Epithelial cell of esophagus (primary cell): ENCODE measurements around the gene KRTAP5-3.
"Not testable (repeated sequence)": the region's sequence is repeated elsewhere in the genome, so short reads cannot be mapped to it uniquely, and the experiment has no call there.

Experiments used
- DNase-seq: peaks from one replicate; pipeline ENCODE4 v3.0.0; 2010; ENCODE audit warnings: low read depth
- H3K4me3 ChIP-seq: 2 replicates; pipeline ENCODE4 v1.5.1; 2011; ENCODE audit warnings: mild to moderate bottlenecking, low read length, control low read depth
- CTCF ChIP-seq: IDR thresholded peaks from 2 replicates; pipeline ENCODE4 v1.5.1; 2011; ENCODE audit warnings: low read depth, mild to moderate bottlenecking, low read length, control low read depth, inconsistent platforms; ENCODE audit not compliant: insufficient read depth; ENCODE audit errors: missing control alignments

The KRTAP5-3 gene

GRCh38 chr11:1648653-1649420 is 40.6 kb upstream of the KRTAP5-3 start:
- no peak overlapping the region for H3K4me3 ChIP-seq
- no peak for DNase-seq
- no peak for TF ChIP-seq CTCF

DNA sequence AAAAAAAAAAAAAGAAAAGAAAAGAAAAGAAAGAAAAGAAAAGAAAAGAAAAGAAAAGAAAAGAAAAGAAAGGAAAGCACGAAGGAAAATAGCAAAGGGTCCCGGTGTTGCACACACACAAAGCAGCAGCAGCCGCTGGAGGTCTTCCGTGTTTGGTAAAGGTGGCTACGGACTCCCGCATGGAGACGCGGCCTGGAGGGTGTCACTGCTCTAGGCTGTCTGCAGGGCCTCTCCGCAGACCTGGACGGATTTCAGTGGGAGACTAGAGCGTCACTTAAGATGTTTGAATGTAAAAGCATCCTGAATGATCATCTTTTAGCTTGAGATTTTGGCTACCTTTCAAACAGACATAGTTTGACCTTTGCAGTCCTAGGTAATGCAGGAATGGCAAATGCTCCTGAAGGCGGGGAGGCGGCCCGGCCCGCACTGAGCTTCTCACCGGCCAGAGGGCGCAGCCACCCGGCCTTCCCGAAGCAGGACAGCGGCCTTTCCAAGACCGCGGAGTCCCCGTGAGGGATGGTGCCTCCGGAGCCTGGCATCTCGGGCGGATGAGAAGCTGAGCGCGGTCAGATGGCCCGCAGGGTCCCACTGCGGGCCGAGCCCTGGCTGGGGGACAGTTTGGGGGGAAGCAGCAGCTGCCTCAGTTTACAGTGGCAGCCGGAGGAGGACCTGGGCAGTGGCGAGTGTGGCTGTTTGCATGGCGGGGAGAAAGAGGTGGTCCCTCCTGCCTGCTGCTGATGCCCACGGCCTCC is 39.8 kb upstream of the KRTAP5-3 start:
- TF ChIP-seq CTCF = no peak
- DNase-seq = no peak

DNA sequence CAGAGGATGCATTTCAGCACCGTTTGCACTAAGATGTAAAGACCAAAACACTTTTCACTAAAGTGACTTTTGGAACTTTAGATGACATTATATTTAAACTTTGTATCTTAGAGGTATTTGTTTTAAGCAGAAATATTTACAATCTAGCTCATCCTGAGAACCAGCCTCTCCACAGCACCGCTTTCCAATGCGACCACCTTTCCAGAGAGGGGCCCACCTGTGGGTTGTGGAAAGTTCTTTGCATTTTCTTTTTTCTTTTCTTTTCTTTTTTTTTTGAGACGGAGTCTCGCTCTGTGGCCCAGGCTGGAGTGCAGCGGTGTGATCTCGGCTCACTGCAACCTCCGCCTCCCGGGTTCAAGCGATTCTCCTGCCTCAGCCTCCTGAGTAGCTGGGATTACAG is 38.3 kb upstream of the KRTAP5-3 start:
- DNase-seq, H3K4me3 ChIP-seq: not testable (repeated sequence)

More for the DNA sequence above, 39.8 kb upstream of the KRTAP5-3 start:
- no peak overlapping the region for H3K4me3 ChIP-seq

DNA sequence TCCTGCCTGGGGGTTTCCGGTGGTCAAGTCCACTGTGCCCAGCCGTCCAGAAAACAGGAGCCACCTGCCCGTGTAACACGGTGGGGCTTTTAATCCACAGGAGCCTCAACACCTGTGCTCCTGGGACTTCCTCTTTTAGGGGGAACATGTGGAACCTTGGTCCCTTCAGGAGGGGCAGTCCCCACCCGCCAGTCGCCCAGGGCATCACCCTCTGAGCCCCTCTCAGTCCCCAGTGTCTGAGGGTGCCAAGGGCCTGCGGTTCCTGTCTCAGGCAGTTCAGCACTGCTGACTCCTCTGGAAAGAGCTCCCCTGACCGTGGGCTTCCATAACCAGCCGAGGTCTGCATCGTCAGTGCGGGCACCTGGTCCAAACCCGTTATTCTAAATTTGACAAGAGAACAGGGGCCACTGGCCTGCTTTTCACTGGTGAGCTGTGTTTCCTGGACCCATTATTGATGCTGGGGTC is 37.1 kb upstream of the KRTAP5-3 start:
- no peak for DNase-seq
- no peak overlapping the region for H3K4me3 ChIP-seq
- no peak for TF ChIP-seq CTCF

GRCh38 chr11:1644601-1645356 is 36.5 kb upstream of the KRTAP5-3 start:
- no peak overlapping the region for H3K4me3 ChIP-seq
- TF ChIP-seq CTCF = no peak
- DNase-seq = no peak

- no peak for TF ChIP-seq CTCF
- H3K4me3 ChIP-seq = no peak overlapping the region
- no peak for DNase-seq
Observed at GRCh38 chr11:1643146-1643690, 35.0 kb upstream of the KRTAP5-3 start.
